K562 (cell line): ENCODE results near the gene TMEM273. TPM values are rescaled to one million over a fixed set of nuclear protein-coding genes. Genes with fewer than 3 reads are reported as not detected.

Source experiments
- ARHGAP35 ChIP-seq: fragments of 450-650 bp; IDR thresholded peaks from 2 replicates; pipeline ENCODE4 v1.6.1; 2018; ENCODE audit not compliant: partially characterized antibody
- BHLHE40 ChIP-seq: IDR thresholded peaks from 2 replicates; pipeline ENCODE4 v1.6.1; 2011; ENCODE audit warnings: low read length, improper control_type of control experiment
- CBFB ChIP-seq: sonication (generic); formaldehyde crosslinking; IDR thresholded peaks from 2 replicates; pipeline ENCODE4 v1.4.0; 2020; ENCODE audit warnings: mild to moderate bottlenecking, missing genetic modification reagents
- CCAR2 ChIP-seq: fragments of 200-400 bp; formaldehyde crosslinking; IDR thresholded peaks from 2 replicates; pipeline ENCODE4 v1.6.1; 2017; ENCODE audit warnings: mild to moderate bottlenecking, low read depth, low read length
- CEBPZ ChIP-seq: fragments of 150-350 bp; IDR thresholded peaks from 2 replicates; pipeline ENCODE4 v1.6.1; 2014; ENCODE audit warnings: low read depth, mild to moderate bottlenecking, low read length, borderline replicate concordance
- CREB3L1 ChIP-seq: fragments of 450-650 bp; IDR thresholded peaks from 2 replicates; pipeline ENCODE4 v1.6.1; 2014; ENCODE audit warnings: low read depth, mild to moderate bottlenecking, moderate library complexity, borderline replicate concordance
- DDX20 ChIP-seq: fragments of 450-650 bp; IDR thresholded peaks from 2 replicates; pipeline ENCODE4 v1.6.1; 2016; ENCODE audit warnings: missing genetic modification characterization, low read depth, mild to moderate bottlenecking, missing compliant biosample characterization, moderate library complexity
- E2F4 ChIP-seq: sonication (generic); formaldehyde crosslinking; IDR thresholded peaks from 2 replicates; pipeline ENCODE4 v1.8.0; 2022; ENCODE audit warnings: mild to moderate bottlenecking, low read depth, missing genetic modification reagents
- ETV5 ChIP-seq: sonication (generic); formaldehyde crosslinking; IDR thresholded peaks from 2 replicates; pipeline ENCODE4 v1.4.0; 2020; ENCODE audit warnings: low read depth, mild to moderate bottlenecking, missing genetic modification reagents
- MAFK ChIP-seq: IDR thresholded peaks from 2 replicates; pipeline ENCODE4 v1.6.1; 2011; ENCODE audit warnings: low read length, improper control_type of control experiment
- PKNOX1 ChIP-seq: fragments of 450-650 bp; IDR thresholded peaks from 2 replicates; pipeline ENCODE4 v1.6.1; 2016
- RBM14 ChIP-seq: fragments of 200-400 bp; formaldehyde crosslinking; IDR thresholded peaks from 2 replicates; pipeline ENCODE4 v1.6.1; 2018; ENCODE audit warnings: low read depth, mild to moderate bottlenecking, low read length, moderate library complexity, borderline replicate concordance; ENCODE audit not compliant: insufficient read depth
- SMAD4 ChIP-seq: fragments of 250-450 bp; sonication (Bioruptor Pico); conservative IDR thresholded peaks from 2 replicates; pipeline ENCODE4 v1.8.0; 2021; ENCODE audit warnings: inconsistent platforms, mild to moderate bottlenecking, moderate library complexity
- STAT5B ChIP-seq: fragments of 250-450 bp; sonication (Bioruptor Pico); IDR thresholded peaks from 2 replicates; pipeline ENCODE4 v1.8.0; 2021; ENCODE audit warnings: mild to moderate bottlenecking, inconsistent platforms
- THRB ChIP-seq: fragments of 450-650 bp; formaldehyde crosslinking; conservative IDR thresholded peaks from 2 replicates; pipeline ENCODE4 v1.4.0; 2022; ENCODE audit warnings: mild to moderate bottlenecking, missing genetic modification characterization
- ZNF512 ChIP-seq: IDR thresholded peaks from 2 replicates; pipeline ENCODE4 v1.6.1; 2016; ENCODE audit warnings: missing genetic modification characterization, missing compliant biosample characterization
- polyA plus RNA-seq, 8 experiments: library from polyadenylated mRNA; depleted of rRNA in 4 of 8; stranded (reverse) in 5 of 8; unstranded in 3 of 8; fragments of >200 nt; fragmentation: Nextera tagmentation in 2 of 8; fragmentation: Illumina TruSeq in 1 of 8; extraction: Ambion mirVana in 2 of 8; extraction: Trizol in 1 of 8; gene quantifications; 2 replicates each; pipeline versions ENCODE4 v1.2.1 to v1.2.3, GENCODE V29; 2011 to 2014; ENCODE audit warnings: inconsistent platforms in 1 of 8, missing spikeins in 1 of 8
- total RNA-seq, 7 experiments: library from RNA; depleted of rRNA in 6 of 7; stranded (reverse); fragments of >200 nt in 6 of 7; fragmentation: Illumina TruSeq in 2 of 7; extraction: Trizol in 2 of 7; gene quantifications; 2 replicates each; pipeline versions ENCODE4 v1.2.1 to v1.2.3, GENCODE V29; 2011 to 2021; ENCODE audit warnings: low replicate concordance in 1 of 7

The TMEM273 gene
- total and polyA plus RNA-seq, 9 of the 15 experiments (the other 6 are each of a cell fraction or from before 2014, with no cell fraction given) = 39.2 to 131 (median 95.6) TPM

GRCh38 chr10:49166484-49167400, 21.4 kb downstream of the TMEM273 start (continued):
- TF ChIP-seq CEBPZ (no peak), DDX20 (no peak), CBFB (no peak), ETV5 (no peak), THRB (CRISPR knock-in tag) (0 out of 2 replicates have a peak, but pooled peaks have one; percentile 42), ARHGAP35 (no peak), SMAD4 (CRISPR knock-in tag) (peak; percentile 54), E2F4 (CRISPR knock-in tag) (no peak), RBM14 (no peak), BHLHE40 (0 out of 2 replicates have a peak, but pooled peaks have one; percentile 42), CREB3L1 (no peak), ZNF512 (peak; percentile 73), STAT5B (CRISPR knock-in tag) (no peak), PKNOX1 (no peak; the same call in 1 of the 2 replicates), MAFK (no peak), CCAR2 (no peak)
